NCI-H2196 (cell line): ENCODE data around the gene NGEF.
"Not testable (repeated sequence)": the region's sequence is repeated elsewhere in the genome, so short reads cannot be mapped to it uniquely, and the experiment has no call there.

Experiments
- DNase-seq: peaks from one replicate; lab custom pipeline; 2025; ENCODE audit not compliant: unreplicated experiment; lab: John Stamatoyannopoulos, UW

Gene NGEF

GRCh38 chr2:232852676-232853075 lies 160.4 kb downstream of the NGEF start:
- DNase-seq: no peak

GRCh38 chr2:232852081-232852480 lies 161.0 kb downstream of the NGEF start:
- DNase-seq: not testable (repeated sequence)

GRCh38 chr2:232850039-232850438 lies 163.0 kb downstream of the NGEF start:
- no peak for DNase-seq

- DNase-seq: no peak
Measured at GRCh38 chr2:232846055-232846454, 167.0 kb downstream of the NGEF start.

- no peak for DNase-seq
Measured at GRCh38 chr2:232843834-232844233, 169.2 kb downstream of the NGEF start.

- no peak for DNase-seq
Measured at GRCh38 chr2:232842689-232843088, 170.4 kb downstream of the NGEF start.

- no peak for DNase-seq
Measured at GRCh38 chr2:232839411-232840079, 173.5 kb downstream of the NGEF start.

GRCh38 chr2:232838406-232838874 lies 174.6 kb downstream of the NGEF start:
- DNase-seq: no peak

GRCh38 chr2:232836934-232837333 lies 176.1 kb downstream of the NGEF start:
- no peak for DNase-seq

- no peak for DNase-seq
Measured at GRCh38 chr2:232835687-232836208, 177.3 kb downstream of the NGEF start.

- DNase-seq: no peak
Measured at GRCh38 chr2:232833830-232834229, 179.2 kb downstream of the NGEF start.

GRCh38 chr2:232831496-232831895 lies 181.6 kb downstream of the NGEF start:
- DNase-seq: no peak

GRCh38 chr2:232829988-232830387 lies 183.1 kb downstream of the NGEF start:
- no peak for DNase-seq
